Caco-2 (cell line): ENCODE data around the gene PIK3C3. TPM values are rescaled to one million over a fixed set of nuclear protein-coding genes. Genes with fewer than 3 reads are reported as not detected.

Source experiments
- BruUV-seq: library from RNA; stranded (reverse); fragments of 400-500 nt; replicated peaks from 2 replicates; lab custom pipeline; 2021; lab: Mats Ljungman, UMichigan
- CTCF ChIA-PET: fragments of 300-600 bp; sonication (Branson Sonifier 250); formaldehyde crosslinking; loops from one replicate; lab custom pipeline; 2022; ENCODE audit warnings: antibody characterized with exemption; lab: Charles Lee
- POLR2A ChIA-PET: fragments of 300-600 bp; sonication (Branson Sonifier 250); formaldehyde crosslinking; loops from one replicate; lab custom pipeline; 2022; ENCODE audit warnings: antibody characterized with exemption; lab: Charles Lee
- DNase-seq, 2 experiments: peaks; one replicate each; pipeline versions ENCODE4 v3.0.0 to v3.0.0-alpha.2; 2020 to 2022
- H3K27me3 ChIP-seq: replicated peaks from 2 replicates; pipeline ENCODE4 v1.6.0; 2011; ENCODE audit warnings: low read length; ENCODE audit not compliant: control insufficient read depth, insufficient read depth
- H3K36me3 ChIP-seq: 2 replicates; pipeline ENCODE4 v1.5.1; 2011; ENCODE audit warnings: low read length; ENCODE audit not compliant: control insufficient read depth, insufficient read depth
- H3K4me1 ChIP-seq: fragments of 250-450 bp; sonication (Bioruptor Pico); 2 replicates; pipeline ENCODE4 v1.5.1; 2020; ENCODE audit warnings: mild to moderate bottlenecking
- H3K4me3 ChIP-seq: 2 replicates; pipeline ENCODE4 v1.5.1; 2011; ENCODE audit warnings: low read depth, mild to moderate bottlenecking, control low read depth, low read length
- H3K9me3 ChIP-seq: fragments of 250-450 bp; sonication (Bioruptor Pico); 2 replicates; pipeline ENCODE4 v1.5.1; 2020; ENCODE audit warnings: mild to moderate bottlenecking, moderate library complexity
- H3K27ac Mint-ChIP-seq: one replicate; pipeline ENCODE4 v1.8.0; 2022; ENCODE audit warnings: mixed read lengths; ENCODE audit not compliant: unreplicated experiment
- H3K27me3 Mint-ChIP-seq: one replicate; pipeline ENCODE4 v1.8.0; 2022; ENCODE audit warnings: mixed read lengths; ENCODE audit not compliant: insufficient read depth, unreplicated experiment
- H3K36me3 Mint-ChIP-seq: one replicate; pipeline ENCODE4 v1.8.0; 2022; ENCODE audit warnings: mild to moderate bottlenecking, mixed read lengths; ENCODE audit not compliant: insufficient read depth, unreplicated experiment
- H3K4me1 Mint-ChIP-seq: one replicate; pipeline ENCODE4 v1.8.0; 2022; ENCODE audit warnings: low read depth, mixed read lengths; ENCODE audit not compliant: unreplicated experiment
- H3K4me3 Mint-ChIP-seq: one replicate; pipeline ENCODE4 v1.8.0; 2022; ENCODE audit warnings: mild to moderate bottlenecking, moderate library complexity, mixed read lengths; ENCODE audit not compliant: unreplicated experiment
- H3K9me3 Mint-ChIP-seq: one replicate; pipeline ENCODE4 v1.8.0; 2022; ENCODE audit warnings: mixed read lengths; ENCODE audit not compliant: unreplicated experiment
- intact Hi-C: fragments of 100-400 bp; cut with micrococcal nuclease; formaldehyde crosslinking; loops from one replicate; pipeline ENCODE4 v1.10.0; 2022; ENCODE audit not compliant: unreplicated experiment
- total RNA-seq: library from RNA; stranded (reverse); gene quantifications from 2 replicates; pipeline ENCODE4 v1.2.3, GENCODE V29; 2022
- TF ChIP-seq, protein P1 (sequence below), 2 experiments: fragments of 200-600 bp in 1 of 2; IDR thresholded peaks; 1 replicate in 1 of 2; 2 replicates in 1 of 2; pipeline versions ENCODE4 v1.5.1 to v1.8.0; 2011 to 2022; ENCODE audit warnings: antibody characterized with exemption in 1 of 2, control low read depth in 1 of 2, inconsistent platforms in 1 of 2, low read depth in 1 of 2, low read length in 1 of 2, mild to moderate bottlenecking in 1 of 2, moderate library complexity in 1 of 2; ENCODE audit not compliant: insufficient read depth in 1 of 2, severe bottlenecking in 1 of 2, unreplicated experiment in 1 of 2

PIK3C3 gene
- total RNA-seq, 1 experiment from 2014 or later = 19.7 TPM

DNA sequence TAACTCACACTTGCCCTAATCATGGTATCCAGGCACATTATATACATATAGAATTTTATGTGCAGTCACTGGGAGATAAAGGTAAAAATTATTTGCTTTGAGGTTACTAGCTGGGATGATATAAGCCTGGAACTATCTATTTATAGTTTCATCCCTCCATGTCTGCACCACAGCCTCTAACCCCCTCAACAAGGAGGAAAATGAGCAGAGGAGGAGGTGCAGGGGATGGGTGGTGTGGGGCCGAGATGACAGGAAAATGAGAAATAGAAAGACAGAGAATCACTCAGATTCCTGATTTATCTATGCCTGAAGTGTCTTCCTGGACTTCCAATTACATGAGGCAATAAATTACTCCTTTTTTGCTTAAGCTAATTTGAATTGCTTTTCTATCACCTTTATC, 145.2 kb downstream of the PIK3C3 start:
- no peak overlapping the region for H3K4me3 ChIP-seq
- TF ChIP-seq, protein P1, sequence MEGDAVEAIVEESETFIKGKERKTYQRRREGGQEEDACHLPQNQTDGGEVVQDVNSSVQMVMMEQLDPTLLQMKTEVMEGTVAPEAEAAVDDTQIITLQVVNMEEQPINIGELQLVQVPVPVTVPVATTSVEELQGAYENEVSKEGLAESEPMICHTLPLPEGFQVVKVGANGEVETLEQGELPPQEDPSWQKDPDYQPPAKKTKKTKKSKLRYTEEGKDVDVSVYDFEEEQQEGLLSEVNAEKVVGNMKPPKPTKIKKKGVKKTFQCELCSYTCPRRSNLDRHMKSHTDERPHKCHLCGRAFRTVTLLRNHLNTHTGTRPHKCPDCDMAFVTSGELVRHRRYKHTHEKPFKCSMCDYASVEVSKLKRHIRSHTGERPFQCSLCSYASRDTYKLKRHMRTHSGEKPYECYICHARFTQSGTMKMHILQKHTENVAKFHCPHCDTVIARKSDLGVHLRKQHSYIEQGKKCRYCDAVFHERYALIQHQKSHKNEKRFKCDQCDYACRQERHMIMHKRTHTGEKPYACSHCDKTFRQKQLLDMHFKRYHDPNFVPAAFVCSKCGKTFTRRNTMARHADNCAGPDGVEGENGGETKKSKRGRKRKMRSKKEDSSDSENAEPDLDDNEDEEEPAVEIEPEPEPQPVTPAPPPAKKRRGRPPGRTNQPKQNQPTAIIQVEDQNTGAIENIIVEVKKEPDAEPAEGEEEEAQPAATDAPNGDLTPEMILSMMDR (IDR thresholded peaks at IDR 0.05; ENCODE audit: insufficient read depth in 1 of 2, low read depth in 1 of 2, low read length in 1 of 2, severe bottlenecking in 1 of 2, unreplicated experiment in 1 of 2) = no peak
- H3K9me3 ChIP-seq = no peaks in the 10 kb centered on the region
- Mint-ChIP-seq H3K4me1 (no peaks in the 10 kb centered on the region), H3K9me3 (peaks cover 9% of the 10 kb centered on the region), H3K36me3 (no peaks in the 10 kb centered on the region), H3K4me3 (no peak overlapping the region), H3K27me3 (no peaks in the 10 kb centered on the region), H3K27ac (no peak overlapping the region)
- CTCF ChIA-PET = no interaction called here
- no peaks in the 10 kb centered on the region for H3K4me1 ChIP-seq
- no TSS peak for BruUV-seq
- intact Hi-C loops = no loop called here
- POLR2A ChIA-PET = no interaction called here
- no peaks in the 10 kb centered on the region for H3K27me3 ChIP-seq
- no peak for DNase-seq
- no peaks in the 10 kb centered on the region for H3K36me3 ChIP-seq

DNA sequence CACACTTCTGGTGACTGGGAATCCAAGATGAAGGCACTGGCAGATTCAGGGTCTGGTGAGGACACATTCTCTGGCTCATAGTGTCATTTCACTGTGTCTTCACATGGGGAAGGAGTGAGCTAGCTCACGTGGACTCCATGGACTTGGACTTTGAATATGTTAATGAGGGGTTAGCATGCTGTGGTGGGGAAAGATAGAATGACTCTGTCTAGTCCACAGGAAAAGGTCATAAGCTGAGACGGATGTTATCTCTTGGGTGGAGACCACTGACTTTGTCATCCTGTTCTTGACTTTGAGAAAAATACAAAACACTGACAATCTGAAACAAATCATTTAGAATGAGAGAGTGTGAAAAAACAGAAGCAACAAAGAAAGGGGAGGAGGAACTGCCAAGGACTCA, 145.9 kb downstream of the PIK3C3 start:
- Histone ChIP-seq H3K4me3 (no peak overlapping the region), H3K27me3 (no peaks in the 10 kb centered on the region), H3K4me1 (no peaks in the 10 kb centered on the region), H3K9me3 (no peaks in the 10 kb centered on the region), H3K36me3 (no peaks in the 10 kb centered on the region)
- no peak overlapping the region for H3K4me3 Mint-ChIP-seq
- H3K36me3 Mint-ChIP-seq = no peaks in the 10 kb centered on the region
- BruUV-seq = no TSS peak
- ChIA-PET POLR2A (no interaction called here), CTCF (no interaction called here)
- no peaks in the 10 kb centered on the region for H3K27me3 Mint-ChIP-seq
- intact Hi-C loops = no loop called here
- H3K9me3 Mint-ChIP-seq = peaks cover 9% of the 10 kb centered on the region
- H3K4me1 Mint-ChIP-seq = no peaks in the 10 kb centered on the region
- DNase-seq = no peak
- H3K27ac Mint-ChIP-seq = no peak overlapping the region
- TF ChIP-seq, protein P1 (IDR thresholded peaks at IDR 0.05; ENCODE audit: insufficient read depth in 1 of 2, low read depth in 1 of 2, low read length in 1 of 2, severe bottlenecking in 1 of 2, unreplicated experiment in 1 of 2) = no peak

DNA sequence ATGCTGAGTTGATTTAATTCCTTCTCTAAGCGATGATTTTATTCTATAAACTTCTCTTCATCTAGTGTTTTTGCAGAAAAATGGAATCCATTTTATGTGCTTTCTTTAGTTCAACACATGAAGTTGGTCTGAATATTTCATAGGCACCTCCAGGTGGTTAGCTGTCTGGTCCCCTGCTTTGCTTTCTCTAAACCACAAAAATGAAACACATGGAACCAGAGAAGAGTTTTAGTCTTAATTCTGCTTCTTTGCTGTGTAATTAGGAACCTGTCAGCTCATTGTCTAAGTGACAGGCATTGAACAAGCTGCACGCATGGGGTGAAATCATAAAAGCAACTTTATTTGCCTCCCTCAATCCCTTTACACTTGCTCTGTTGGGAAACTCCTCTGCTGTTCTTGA, 150.4 kb downstream of the PIK3C3 start:
- CTCF ChIA-PET = no interaction called here
- H3K4me3 Mint-ChIP-seq = no peak overlapping the region
- POLR2A ChIA-PET = no interaction called here
- Histone ChIP-seq H3K9me3 (no peaks in the 10 kb centered on the region), H3K4me3 (no peak overlapping the region), H3K4me1 (no peaks in the 10 kb centered on the region), H3K27me3 (no peaks in the 10 kb centered on the region), H3K36me3 (no peaks in the 10 kb centered on the region)
- H3K36me3 Mint-ChIP-seq = no peaks in the 10 kb centered on the region
- no peaks in the 10 kb centered on the region for H3K4me1 Mint-ChIP-seq
- DNase-seq = no peak
- intact Hi-C loops = no loop called here
- no peak overlapping the region for H3K27ac Mint-ChIP-seq
- H3K27me3 Mint-ChIP-seq = no peaks in the 10 kb centered on the region
- TF ChIP-seq, protein P1 (IDR thresholded peaks at IDR 0.05; ENCODE audit: insufficient read depth in 1 of 2, low read depth in 1 of 2, low read length in 1 of 2, severe bottlenecking in 1 of 2, unreplicated experiment in 1 of 2) = no peak
- no TSS peak for BruUV-seq
- H3K9me3 Mint-ChIP-seq = no peaks in the 10 kb centered on the region
